Calu3 (cell line): Measurements from ENCODE around the gene PARP1. TPM values are rescaled to one million over a fixed set of nuclear protein-coding genes. Genes with fewer than 3 reads are reported as not detected.

ENCODE experiments used
- BruUV-seq: library from RNA; stranded (reverse); fragments of 400-500 nt; replicated peaks from 2 replicates; lab custom pipeline; 2021; lab: Mats Ljungman, UMichigan
- CTCF ChIA-PET: fragments of 300-600 bp; sonication (Branson Sonifier 250); formaldehyde crosslinking; loops from one replicate; lab custom pipeline; 2022; ENCODE audit warnings: antibody characterized with exemption; lab: Charles Lee
- DNase-seq: peaks from one replicate; pipeline ENCODE4 v3.0.0; 2022
- H3K27ac Mint-ChIP-seq: one replicate; pipeline ENCODE4 v1.8.0; 2022; ENCODE audit warnings: mixed read lengths; ENCODE audit not compliant: unreplicated experiment
- H3K27me3 Mint-ChIP-seq: one replicate; pipeline ENCODE4 v1.8.0; 2022; ENCODE audit warnings: mixed read lengths; ENCODE audit not compliant: unreplicated experiment
- H3K36me3 Mint-ChIP-seq: one replicate; pipeline ENCODE4 v1.8.0; 2022; ENCODE audit warnings: mild to moderate bottlenecking, moderate library complexity, mixed read lengths; ENCODE audit not compliant: insufficient read depth, unreplicated experiment
- H3K4me1 Mint-ChIP-seq: one replicate; pipeline ENCODE4 v1.8.0; 2022; ENCODE audit warnings: mild to moderate bottlenecking, low read depth, mixed read lengths; ENCODE audit not compliant: unreplicated experiment
- H3K4me3 Mint-ChIP-seq: one replicate; pipeline ENCODE4 v1.8.0; 2022; ENCODE audit warnings: mild to moderate bottlenecking, low read depth, moderate library complexity, mixed read lengths; ENCODE audit not compliant: unreplicated experiment
- H3K9me3 Mint-ChIP-seq: one replicate; pipeline ENCODE4 v1.8.0; 2022; ENCODE audit warnings: low read depth, mixed read lengths; ENCODE audit not compliant: unreplicated experiment
- intact Hi-C: fragments of 100-400 bp; cut with micrococcal nuclease; formaldehyde crosslinking; loops from one replicate; pipeline ENCODE4 v1.10.0; 2022; ENCODE audit not compliant: unreplicated experiment
- total RNA-seq: library from RNA; stranded (reverse); gene quantifications from 2 replicates; pipeline ENCODE4 v1.2.3, GENCODE V29; 2022
- TF ChIP-seq, protein P1 (sequence below): fragments of 200-600 bp; IDR thresholded peaks from one replicate; pipeline ENCODE4 v1.8.0; 2022; ENCODE audit warnings: antibody characterized with exemption; ENCODE audit not compliant: unreplicated experiment

The PARP1 gene
- total RNA-seq, 1 experiment from 2014 or later: 136 TPM

DNA sequence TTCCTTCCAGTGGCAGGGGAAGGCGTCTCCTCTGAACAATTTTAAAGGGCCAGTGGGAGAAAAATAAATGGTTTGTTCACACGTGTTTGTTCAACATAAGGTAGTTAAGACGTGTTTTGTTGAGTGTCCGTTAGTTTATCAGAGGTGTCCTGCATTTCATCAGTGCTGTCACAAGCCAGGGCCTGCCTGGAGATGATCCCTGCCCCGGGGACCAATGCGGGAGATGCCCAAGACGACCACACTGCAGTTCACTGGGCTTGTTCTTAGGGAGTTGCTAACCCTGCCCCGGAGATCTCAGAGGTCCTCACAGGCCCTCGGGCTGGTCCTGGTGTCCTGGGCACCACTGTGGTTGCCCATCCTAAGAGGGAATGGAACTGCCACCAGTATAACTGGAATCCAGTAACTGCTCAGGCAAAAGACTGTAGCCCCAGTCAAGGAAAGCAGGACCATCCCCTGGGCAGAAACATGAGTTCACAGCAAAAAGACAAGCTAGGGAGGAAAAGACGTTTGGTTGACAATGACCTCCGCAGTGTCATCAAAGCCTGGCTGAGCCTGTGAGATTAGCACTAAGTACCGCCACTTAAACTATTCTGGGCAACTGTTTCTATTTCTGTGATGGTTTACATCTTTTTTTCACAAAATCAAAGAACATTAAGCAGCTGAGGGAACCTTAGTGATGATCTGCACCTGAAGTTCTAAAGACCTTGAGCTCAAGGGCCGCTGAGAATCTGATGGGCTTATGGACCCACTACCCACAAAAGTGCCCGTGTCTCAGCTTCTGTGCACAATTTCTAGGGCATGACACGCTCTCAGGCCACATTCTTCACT is 54.0 kb downstream of the PARP1 start:
- no TSS peak for BruUV-seq
- Mint-ChIP-seq H3K36me3 (peaks cover 14% of the 10 kb centered on the region), H3K27ac (no peak overlapping the region), H3K9me3 (no peaks in the 10 kb centered on the region), H3K27me3 (no peaks in the 10 kb centered on the region), H3K4me3 (no peak overlapping the region), H3K4me1 (peaks cover 13% of the 10 kb centered on the region)
- TF ChIP-seq, protein P1, sequence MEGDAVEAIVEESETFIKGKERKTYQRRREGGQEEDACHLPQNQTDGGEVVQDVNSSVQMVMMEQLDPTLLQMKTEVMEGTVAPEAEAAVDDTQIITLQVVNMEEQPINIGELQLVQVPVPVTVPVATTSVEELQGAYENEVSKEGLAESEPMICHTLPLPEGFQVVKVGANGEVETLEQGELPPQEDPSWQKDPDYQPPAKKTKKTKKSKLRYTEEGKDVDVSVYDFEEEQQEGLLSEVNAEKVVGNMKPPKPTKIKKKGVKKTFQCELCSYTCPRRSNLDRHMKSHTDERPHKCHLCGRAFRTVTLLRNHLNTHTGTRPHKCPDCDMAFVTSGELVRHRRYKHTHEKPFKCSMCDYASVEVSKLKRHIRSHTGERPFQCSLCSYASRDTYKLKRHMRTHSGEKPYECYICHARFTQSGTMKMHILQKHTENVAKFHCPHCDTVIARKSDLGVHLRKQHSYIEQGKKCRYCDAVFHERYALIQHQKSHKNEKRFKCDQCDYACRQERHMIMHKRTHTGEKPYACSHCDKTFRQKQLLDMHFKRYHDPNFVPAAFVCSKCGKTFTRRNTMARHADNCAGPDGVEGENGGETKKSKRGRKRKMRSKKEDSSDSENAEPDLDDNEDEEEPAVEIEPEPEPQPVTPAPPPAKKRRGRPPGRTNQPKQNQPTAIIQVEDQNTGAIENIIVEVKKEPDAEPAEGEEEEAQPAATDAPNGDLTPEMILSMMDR: no peak
- CTCF ChIA-PET: no interaction called here
- no peak for DNase-seq
- intact Hi-C loops: no loop called here

DNA sequence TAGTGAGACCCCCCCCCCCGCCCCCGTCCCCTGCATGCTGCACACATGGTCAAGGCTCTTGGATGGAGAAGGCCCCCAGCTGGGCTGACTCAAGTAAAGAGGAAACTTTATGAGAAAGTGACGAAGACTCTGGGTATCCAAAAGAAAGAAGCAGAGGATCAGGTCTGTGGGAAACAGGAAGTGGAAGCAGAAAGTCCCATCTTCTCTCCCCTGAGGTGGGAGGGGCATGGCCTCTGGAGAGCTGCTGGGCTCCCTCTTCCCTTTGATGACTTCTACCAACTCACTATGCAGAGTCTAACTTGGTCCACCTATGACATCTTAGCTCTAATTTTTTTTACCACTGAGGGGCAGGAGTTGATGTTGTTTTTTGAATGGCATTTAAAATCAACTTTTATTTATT is 56.2 kb downstream of the PARP1 start:
- intact Hi-C loops: no loop called here
- no peaks in the 10 kb centered on the region for H3K9me3 Mint-ChIP-seq
- no TSS peak for BruUV-seq
- no peak overlapping the region for H3K27ac Mint-ChIP-seq
- TF ChIP-seq, protein P1: no peak
- no peak for DNase-seq
- CTCF ChIA-PET: no interaction called here
- H3K27me3 Mint-ChIP-seq: no peaks in the 10 kb centered on the region
- peaks cover 13% of the 10 kb centered on the region for H3K4me1 Mint-ChIP-seq
- H3K4me3 Mint-ChIP-seq: no peak overlapping the region
- peaks cover 14% of the 10 kb centered on the region for H3K36me3 Mint-ChIP-seq

DNA sequence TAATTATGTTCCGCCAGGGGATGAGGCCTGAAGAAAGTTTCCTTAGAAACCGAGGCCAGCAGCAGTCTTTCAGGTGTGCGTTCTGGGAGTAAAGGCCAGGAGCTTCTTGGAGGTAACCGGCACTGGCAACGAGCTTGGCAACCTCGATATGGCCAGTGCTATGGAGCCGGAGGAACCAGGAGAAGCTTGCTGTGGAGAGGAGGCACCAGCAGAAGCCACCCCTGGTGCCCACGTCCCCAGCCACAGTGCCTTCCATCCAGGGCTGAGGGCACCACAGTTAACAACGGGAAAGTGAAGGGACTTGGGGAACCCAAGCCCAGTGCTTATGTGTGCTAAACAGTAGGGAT is 57.4 kb downstream of the PARP1 start:
- Mint-ChIP-seq H3K4me1 (peaks cover 13% of the 10 kb centered on the region), H3K27me3 (no peaks in the 10 kb centered on the region), H3K4me3 (peak overlapping the region; percentile 29), H3K9me3 (no peaks in the 10 kb centered on the region), H3K36me3 (peaks cover 11% of the 10 kb centered on the region), H3K27ac (no peak overlapping the region)
- DNase-seq: no peak
- TF ChIP-seq, protein P1: no peak
- no TSS peak for BruUV-seq
- CTCF ChIA-PET: no interaction called here
- intact Hi-C loops: no loop called here

DNA sequence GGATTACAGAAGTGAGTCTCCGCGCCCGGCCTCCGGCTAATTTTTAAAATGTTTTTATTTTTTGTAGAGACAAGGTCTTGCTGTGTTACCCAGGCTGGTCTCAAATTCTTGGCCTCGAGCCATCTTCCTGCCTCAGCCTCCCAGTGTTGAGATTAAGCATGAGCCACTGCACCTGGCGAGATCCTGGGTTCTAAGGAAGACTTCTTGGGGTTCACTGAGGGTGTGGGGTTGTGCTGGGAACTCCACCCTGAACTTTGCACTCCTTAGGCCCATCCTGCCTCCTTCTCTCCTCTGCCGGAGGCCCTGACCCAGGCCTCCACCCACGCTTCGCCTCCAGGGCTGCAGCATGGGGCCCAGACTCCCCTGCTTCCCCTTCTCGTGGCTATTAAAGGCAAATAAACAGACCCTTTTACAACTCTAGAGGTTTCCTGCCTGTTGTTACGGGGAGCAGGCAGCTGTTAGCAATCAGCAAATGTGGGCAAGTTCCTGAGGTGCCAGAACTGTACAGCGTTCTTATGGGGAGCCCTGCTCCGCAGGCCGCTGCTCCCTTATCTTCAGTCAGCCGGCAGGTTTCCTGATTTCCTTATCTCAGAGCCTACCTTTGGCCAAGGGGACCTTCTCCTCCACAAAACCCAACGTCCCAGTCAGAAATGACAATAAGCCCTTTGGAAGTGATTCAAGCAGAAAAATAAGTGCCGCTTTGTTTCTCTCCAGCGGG is 57.9 kb downstream of the PARP1 start:
- Mint-ChIP-seq H3K36me3 (peaks cover 9% of the 10 kb centered on the region), H3K27me3 (no peaks in the 10 kb centered on the region), H3K27ac (no peak overlapping the region), H3K4me3 (peak overlapping the region; percentile 29), H3K9me3 (no peaks in the 10 kb centered on the region), H3K4me1 (peaks cover 13% of the 10 kb centered on the region)
- CTCF ChIA-PET: no interaction called here
- TF ChIP-seq, protein P1: no peak
- intact Hi-C loops: no loop called here
- no TSS peak for BruUV-seq
- DNase-seq: peak; percentile 7
